Measurements from ENCODE around the gene TCERG1L. TPM values are rescaled to one million over a fixed set of nuclear protein-coding genes. Genes with fewer than 3 reads are reported as not detected.

TCERG1L gene
- total and polyA plus RNA-seq, 2 donors = 0.11 to 0.32 TPM

DNA sequence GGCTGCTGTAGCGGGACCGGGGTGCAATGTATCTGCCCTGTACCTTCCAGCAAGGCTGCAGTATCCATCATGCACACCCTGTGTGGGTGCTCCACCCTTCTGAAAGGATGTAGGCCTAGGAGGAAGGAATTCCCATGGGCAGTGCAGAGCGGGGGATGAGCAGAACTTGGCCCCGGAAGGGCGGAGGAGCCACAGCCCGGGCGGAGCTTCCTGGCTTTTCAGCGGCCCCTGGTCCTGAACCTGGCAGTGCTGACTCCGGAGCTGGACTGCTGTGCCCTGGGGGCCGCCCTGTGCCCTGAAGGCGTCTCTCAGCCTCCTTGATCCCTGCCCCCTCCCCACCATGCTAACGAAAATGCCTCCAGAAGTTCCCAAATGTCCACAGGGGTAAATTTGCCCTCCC is 175.8 kb downstream of the TCERG1L start:
- H3K27ac ChIP-seq (ENCODE audit: low read depth) = no peak overlapping the region
- no peaks in the 10 kb centered on the region for H3K36me3 ChIP-seq (ENCODE audit: insufficient read depth)
- H3K4me1 ChIP-seq (ENCODE audit: insufficient read depth) = no peaks in the 10 kb centered on the region
- DNase-seq (ENCODE audit: extremely low spot score) = no peak
- WGBS = 89% methylated on average over 12 of the region's 12 CpGs
- H3K4me3 ChIP-seq (ENCODE audit: low read depth, low read length) = no peak overlapping the region

GRCh38 chr10:131134651-131135050 is 176.9 kb downstream of the TCERG1L start:
- H3K36me3 ChIP-seq (ENCODE audit: insufficient read depth) = no peaks in the 10 kb centered on the region
- WGBS = 86% methylated on average over 7 of the region's 7 CpGs
- no peak for DNase-seq (ENCODE audit: extremely low spot score)
- no peak overlapping the region for H3K27ac ChIP-seq (ENCODE audit: low read depth)
- no peaks in the 10 kb centered on the region for H3K4me1 ChIP-seq (ENCODE audit: insufficient read depth)
- no peak overlapping the region for H3K4me3 ChIP-seq (ENCODE audit: low read depth, low read length)

- no peaks in the 10 kb centered on the region for H3K36me3 ChIP-seq (ENCODE audit: insufficient read depth)
- H3K4me3 ChIP-seq (ENCODE audit: low read depth, low read length) = no peak overlapping the region
- H3K27ac ChIP-seq (ENCODE audit: low read depth) = no peak overlapping the region
- no peak for DNase-seq (ENCODE audit: extremely low spot score)
- no peaks in the 10 kb centered on the region for H3K4me1 ChIP-seq (ENCODE audit: insufficient read depth)
- WGBS = 94% methylated on average over 7 of the region's 7 CpGs
Measured at GRCh38 chr10:131134001-131134576, 177.4 kb downstream of the TCERG1L start.

- no peaks in the 10 kb centered on the region for H3K36me3 ChIP-seq (ENCODE audit: insufficient read depth)
- WGBS = 71% methylated on average over 8 of the region's 8 CpGs
- H3K4me3 ChIP-seq (ENCODE audit: low read depth, low read length) = no peak overlapping the region
- no peak overlapping the region for H3K27ac ChIP-seq (ENCODE audit: low read depth)
- no peak for DNase-seq (ENCODE audit: extremely low spot score)
- H3K4me1 ChIP-seq (ENCODE audit: insufficient read depth) = no peaks in the 10 kb centered on the region
Measured at GRCh38 chr10:131132681-131133080, 178.8 kb downstream of the TCERG1L start.

- no peak overlapping the region for H3K4me3 ChIP-seq (ENCODE audit: low read depth, low read length)
- DNase-seq (ENCODE audit: extremely low spot score) = peak; percentile 26
- no peaks in the 10 kb centered on the region for H3K4me1 ChIP-seq (ENCODE audit: insufficient read depth)
- no peak overlapping the region for H3K27ac ChIP-seq (ENCODE audit: low read depth)
- WGBS = 54% methylated on average over 25 of the region's 25 CpGs
- H3K36me3 ChIP-seq (ENCODE audit: insufficient read depth) = no peaks in the 10 kb centered on the region
Measured at GRCh38 chr10:131131726-131132591, 179.6 kb downstream of the TCERG1L start.

- Histone ChIP-seq H3K36me3 (ENCODE audit: insufficient read depth) (no peaks in the 10 kb centered on the region), H3K27ac (ENCODE audit: low read depth) (no peak overlapping the region), H3K4me1 (ENCODE audit: insufficient read depth) (no peaks in the 10 kb centered on the region), H3K4me3 (ENCODE audit: low read depth, low read length) (no peak overlapping the region)
- no peak for DNase-seq (ENCODE audit: extremely low spot score)
- WGBS = 89% methylated on average over 7 of the region's 7 CpGs
Measured at GRCh38 chr10:131130025-131130424, 181.5 kb downstream of the TCERG1L start.

GRCh38 chr10:131129544-131129943 is 182.0 kb downstream of the TCERG1L start:
- no peaks in the 10 kb centered on the region for H3K4me1 ChIP-seq (ENCODE audit: insufficient read depth)
- no peak for DNase-seq (ENCODE audit: extremely low spot score)
- WGBS = 81% methylated on average over 6 of the region's 6 CpGs
- no peak overlapping the region for H3K27ac ChIP-seq (ENCODE audit: low read depth)
- no peaks in the 10 kb centered on the region for H3K36me3 ChIP-seq (ENCODE audit: insufficient read depth)
- no peak overlapping the region for H3K4me3 ChIP-seq (ENCODE audit: low read depth, low read length)

GRCh38 chr10:131128731-131129130 is 182.8 kb downstream of the TCERG1L start:
- Histone ChIP-seq H3K4me3 (ENCODE audit: low read depth, low read length) (no peak overlapping the region), H3K4me1 (ENCODE audit: insufficient read depth) (no peaks in the 10 kb centered on the region), H3K36me3 (ENCODE audit: insufficient read depth) (no peaks in the 10 kb centered on the region), H3K27ac (ENCODE audit: low read depth) (no peak overlapping the region)
- 64% methylated on average over 8 of the region's 8 CpGs for WGBS
- no peak for DNase-seq (ENCODE audit: extremely low spot score)

GRCh38 chr10:131127610-131128009 is 183.9 kb downstream of the TCERG1L start:
- Histone ChIP-seq H3K4me1 (ENCODE audit: insufficient read depth) (no peaks in the 10 kb centered on the region), H3K36me3 (ENCODE audit: insufficient read depth) (no peaks in the 10 kb centered on the region), H3K27ac (ENCODE audit: low read depth) (no peak overlapping the region), H3K4me3 (ENCODE audit: low read depth, low read length) (no peak overlapping the region)
- no peak for DNase-seq (ENCODE audit: extremely low spot score)
- WGBS = 77% methylated on average over 8 of the region's 8 CpGs

GRCh38 chr10:131127138-131127589 is 184.4 kb downstream of the TCERG1L start:
- Histone ChIP-seq H3K4me1 (ENCODE audit: insufficient read depth) (no peaks in the 10 kb centered on the region), H3K4me3 (ENCODE audit: low read depth, low read length) (no peak overlapping the region), H3K36me3 (ENCODE audit: insufficient read depth) (no peaks in the 10 kb centered on the region), H3K27ac (ENCODE audit: low read depth) (no peak overlapping the region)
- WGBS = 69% methylated on average over 9 of the region's 9 CpGs
- no peak for DNase-seq (ENCODE audit: extremely low spot score)

DNA sequence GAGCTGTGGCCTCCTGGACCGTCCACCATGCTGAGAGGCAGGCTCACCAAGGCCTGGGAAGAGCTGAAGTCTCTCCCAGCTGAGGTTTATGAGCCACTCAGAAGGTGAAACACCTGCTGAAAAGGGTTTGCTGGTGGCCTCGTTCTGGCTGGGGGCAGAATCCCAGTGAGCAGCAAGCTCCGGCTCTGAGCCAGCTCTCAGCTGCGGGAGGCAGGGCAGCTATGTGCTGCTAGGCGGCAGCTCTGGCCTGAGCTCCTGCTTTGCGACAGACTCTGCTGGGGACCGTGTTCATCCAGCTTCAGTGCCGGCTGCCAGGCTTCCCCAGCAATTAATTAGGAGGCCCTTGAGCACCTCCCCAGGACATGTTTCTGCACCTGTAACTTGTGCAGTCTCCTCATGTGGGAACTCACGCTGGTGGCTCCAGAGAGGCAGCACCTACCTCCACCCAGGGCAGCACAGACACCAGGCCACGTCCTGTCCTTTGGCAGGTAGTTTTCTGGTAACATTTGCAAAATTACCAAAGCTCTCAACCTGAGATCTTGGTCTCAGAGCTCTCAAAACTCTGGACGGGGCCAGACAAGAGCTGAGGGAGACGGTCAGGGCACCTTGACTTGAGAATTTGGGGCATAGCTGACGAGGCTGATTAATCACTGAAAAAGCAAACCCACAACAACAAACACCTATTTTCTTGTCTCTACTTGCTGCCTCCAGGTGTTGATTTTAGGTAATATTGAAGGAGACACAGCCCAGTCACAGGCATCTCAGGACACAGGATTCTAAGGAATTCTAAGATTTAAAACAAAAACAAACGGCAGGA is 185.0 kb downstream of the TCERG1L start:
- no peak overlapping the region for H3K27ac ChIP-seq (ENCODE audit: low read depth)
- H3K4me3 ChIP-seq (ENCODE audit: low read depth, low read length) = no peak overlapping the region
- DNase-seq (ENCODE audit: extremely low spot score) = no peak
- H3K4me1 ChIP-seq (ENCODE audit: insufficient read depth) = no peaks in the 10 kb centered on the region
- 65% methylated on average over 14 of the region's 14 CpGs for WGBS
- H3K36me3 ChIP-seq (ENCODE audit: insufficient read depth) = no peaks in the 10 kb centered on the region

- WGBS = 82% methylated on average over 10 of the region's 10 CpGs
- no peak overlapping the region for H3K4me3 ChIP-seq (ENCODE audit: low read depth, low read length)
- H3K27ac ChIP-seq (ENCODE audit: low read depth) = no peak overlapping the region
- H3K36me3 ChIP-seq (ENCODE audit: insufficient read depth) = no peaks in the 10 kb centered on the region
- DNase-seq (ENCODE audit: extremely low spot score) = no peak
- H3K4me1 ChIP-seq (ENCODE audit: insufficient read depth) = no peaks in the 10 kb centered on the region
Measured at GRCh38 chr10:131125511-131126225, 185.9 kb downstream of the TCERG1L start.

DNA sequence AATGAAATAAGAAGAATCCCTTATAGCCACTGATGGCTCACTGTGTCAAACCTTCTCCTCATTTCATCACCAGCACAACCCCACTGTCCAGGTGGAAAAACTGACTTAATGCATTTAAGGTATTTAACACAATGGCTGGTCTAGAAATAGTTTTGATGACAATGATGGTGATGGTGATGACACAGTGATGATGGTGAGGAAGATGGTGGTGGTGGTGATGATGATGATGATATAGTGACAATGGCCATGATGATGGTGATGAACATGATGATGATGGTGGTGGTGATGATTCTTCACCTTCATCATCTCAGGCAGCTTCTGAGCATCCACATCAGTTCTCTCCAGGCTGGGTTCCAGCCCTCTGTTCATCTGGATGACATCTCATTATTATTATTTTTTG is 186.6 kb downstream of the TCERG1L start:
- DNase-seq (ENCODE audit: extremely low spot score) = no peak
- no peaks in the 10 kb centered on the region for H3K4me1 ChIP-seq (ENCODE audit: insufficient read depth)
- H3K27ac ChIP-seq (ENCODE audit: low read depth) = no peak overlapping the region
- no peak overlapping the region for H3K4me3 ChIP-seq (ENCODE audit: low read depth, low read length)
- no peaks in the 10 kb centered on the region for H3K36me3 ChIP-seq (ENCODE audit: insufficient read depth)
